Measurements from ENCODE around the gene SLC47A2. TPM values are rescaled to one million over a fixed set of nuclear protein-coding genes. Genes with fewer than 3 reads are reported as not detected.

SLC47A2 gene
- total and polyA plus RNA-seq, 2 of the 13 experiments (the other 11 are each of a cell fraction or from before 2014, with no cell fraction given): 0.04 TPM; not detected in 1

DNA sequence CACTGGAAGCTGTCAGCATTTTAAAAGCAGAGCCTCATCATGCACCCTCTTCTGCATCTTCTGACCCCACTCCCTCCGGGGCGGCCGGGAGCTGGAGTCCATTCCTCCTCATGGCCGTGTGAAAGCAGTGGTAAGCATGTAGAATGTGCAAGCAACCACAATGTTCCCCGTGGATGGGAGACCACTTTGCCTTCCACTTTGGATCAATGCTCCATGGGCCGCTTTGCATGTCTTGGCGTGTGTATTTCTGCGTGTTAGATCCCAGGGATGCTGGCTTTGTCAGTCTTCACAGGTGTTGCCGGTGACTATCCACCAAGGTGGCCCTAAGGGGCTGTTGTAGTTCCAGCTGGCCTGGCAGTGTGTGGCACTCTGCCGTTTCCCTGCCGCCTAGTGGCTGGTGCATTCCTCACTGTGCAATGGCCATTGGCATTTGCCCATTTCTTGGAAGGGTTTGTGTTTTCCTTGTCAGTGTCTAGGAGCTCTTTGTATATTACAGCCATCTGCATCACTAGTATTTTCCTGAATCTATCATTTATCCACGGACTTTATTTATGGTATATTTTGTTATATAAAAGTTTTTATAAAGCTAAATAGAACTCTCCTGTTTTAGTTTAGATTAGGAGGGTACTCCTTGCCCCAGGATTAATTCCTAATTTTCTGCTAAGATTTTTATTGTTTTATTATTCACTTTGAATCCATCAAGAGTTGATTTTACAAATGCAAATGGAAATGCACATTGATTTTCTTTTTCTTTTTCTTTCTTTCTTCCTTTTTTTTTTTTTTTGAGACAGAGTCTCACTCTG, 37.5 kb upstream of the SLC47A2 start (continued):
- TF ChIP-seq, protein P1, sequence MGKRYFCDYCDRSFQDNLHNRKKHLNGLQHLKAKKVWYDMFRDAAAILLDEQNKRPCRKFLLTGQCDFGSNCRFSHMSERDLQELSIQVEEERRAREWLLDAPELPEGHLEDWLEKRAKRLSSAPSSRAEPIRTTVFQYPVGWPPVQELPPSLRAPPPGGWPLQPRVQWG (CRISPR knock-in tag; IDR thresholded peaks at IDR 0.05; ENCODE audit: borderline replicate concordance, low read depth): no peak
- TF ChIP-seq STAG1 (CRISPR knock-in tag; IDR thresholded peaks at IDR 0.05): peak; percentile 42
- no peak for TF ChIP-seq MXD1 (CRISPR knock-in tag; IDR thresholded peaks at IDR 0.05)
- TF ChIP-seq ZNF576 (CRISPR knock-in tag; IDR thresholded peaks at IDR 0.05): no peak
- TF ChIP-seq, protein P2, sequence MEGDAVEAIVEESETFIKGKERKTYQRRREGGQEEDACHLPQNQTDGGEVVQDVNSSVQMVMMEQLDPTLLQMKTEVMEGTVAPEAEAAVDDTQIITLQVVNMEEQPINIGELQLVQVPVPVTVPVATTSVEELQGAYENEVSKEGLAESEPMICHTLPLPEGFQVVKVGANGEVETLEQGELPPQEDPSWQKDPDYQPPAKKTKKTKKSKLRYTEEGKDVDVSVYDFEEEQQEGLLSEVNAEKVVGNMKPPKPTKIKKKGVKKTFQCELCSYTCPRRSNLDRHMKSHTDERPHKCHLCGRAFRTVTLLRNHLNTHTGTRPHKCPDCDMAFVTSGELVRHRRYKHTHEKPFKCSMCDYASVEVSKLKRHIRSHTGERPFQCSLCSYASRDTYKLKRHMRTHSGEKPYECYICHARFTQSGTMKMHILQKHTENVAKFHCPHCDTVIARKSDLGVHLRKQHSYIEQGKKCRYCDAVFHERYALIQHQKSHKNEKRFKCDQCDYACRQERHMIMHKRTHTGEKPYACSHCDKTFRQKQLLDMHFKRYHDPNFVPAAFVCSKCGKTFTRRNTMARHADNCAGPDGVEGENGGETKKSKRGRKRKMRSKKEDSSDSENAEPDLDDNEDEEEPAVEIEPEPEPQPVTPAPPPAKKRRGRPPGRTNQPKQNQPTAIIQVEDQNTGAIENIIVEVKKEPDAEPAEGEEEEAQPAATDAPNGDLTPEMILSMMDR (CRISPR knock-in tag; IDR thresholded peaks at IDR 0.05): peak; percentile 51
- no peak for TF ChIP-seq ESRRA (CRISPR knock-in tag; IDR thresholded peaks at IDR 0.05; ENCODE audit: low read depth)
- TF ChIP-seq, protein P3, sequence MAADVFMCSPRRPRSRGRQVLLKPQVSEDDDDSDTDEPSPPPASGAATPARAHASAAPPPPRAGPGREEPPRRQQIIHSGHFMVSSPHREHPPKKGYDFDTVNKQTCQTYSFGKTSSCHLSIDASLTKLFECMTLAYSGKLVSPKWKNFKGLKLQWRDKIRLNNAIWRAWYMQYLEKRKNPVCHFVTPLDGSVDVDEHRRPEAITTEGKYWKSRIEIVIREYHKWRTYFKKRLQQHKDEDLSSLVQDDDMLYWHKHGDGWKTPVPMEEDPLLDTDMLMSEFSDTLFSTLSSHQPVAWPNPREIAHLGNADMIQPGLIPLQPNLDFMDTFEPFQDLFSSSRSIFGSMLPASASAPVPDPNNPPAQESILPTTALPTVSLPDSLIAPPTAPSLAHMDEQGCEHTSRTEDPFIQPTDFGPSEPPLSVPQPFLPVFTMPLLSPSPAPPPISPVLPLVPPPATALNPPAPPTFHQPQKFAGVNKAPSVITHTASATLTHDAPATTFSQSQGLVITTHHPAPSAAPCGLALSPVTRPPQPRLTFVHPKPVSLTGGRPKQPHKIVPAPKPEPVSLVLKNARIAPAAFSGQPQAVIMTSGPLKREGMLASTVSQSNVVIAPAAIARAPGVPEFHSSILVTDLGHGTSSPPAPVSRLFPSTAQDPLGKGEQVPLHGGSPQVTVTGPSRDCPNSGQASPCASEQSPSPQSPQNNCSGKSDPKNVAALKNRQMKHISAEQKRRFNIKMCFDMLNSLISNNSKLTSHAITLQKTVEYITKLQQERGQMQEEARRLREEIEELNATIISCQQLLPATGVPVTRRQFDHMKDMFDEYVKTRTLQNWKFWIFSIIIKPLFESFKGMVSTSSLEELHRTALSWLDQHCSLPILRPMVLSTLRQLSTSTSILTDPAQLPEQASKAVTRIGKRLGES (CRISPR knock-in tag; IDR thresholded peaks at IDR 0.05; ENCODE audit: borderline replicate concordance): no peak
- no peak for TF ChIP-seq NPAS2 (CRISPR knock-in tag; IDR thresholded peaks at IDR 0.05; ENCODE audit: borderline replicate concordance)
- TF ChIP-seq ATRX (CRISPR knock-in tag; IDR thresholded peaks at IDR 0.05; ENCODE audit: borderline replicate concordance): no peak
- no peak for TF ChIP-seq ZNF17 (CRISPR knock-in tag; IDR thresholded peaks at IDR 0.05)
- no peak for TF ChIP-seq ZNF382 (CRISPR knock-in tag; IDR thresholded peaks at IDR 0.05; ENCODE audit: borderline replicate concordance)
- no peak for TF ChIP-seq EEA1 (CRISPR knock-in tag; IDR thresholded peaks at IDR 0.05; ENCODE audit: borderline replicate concordance)
- TF ChIP-seq, protein P4, sequence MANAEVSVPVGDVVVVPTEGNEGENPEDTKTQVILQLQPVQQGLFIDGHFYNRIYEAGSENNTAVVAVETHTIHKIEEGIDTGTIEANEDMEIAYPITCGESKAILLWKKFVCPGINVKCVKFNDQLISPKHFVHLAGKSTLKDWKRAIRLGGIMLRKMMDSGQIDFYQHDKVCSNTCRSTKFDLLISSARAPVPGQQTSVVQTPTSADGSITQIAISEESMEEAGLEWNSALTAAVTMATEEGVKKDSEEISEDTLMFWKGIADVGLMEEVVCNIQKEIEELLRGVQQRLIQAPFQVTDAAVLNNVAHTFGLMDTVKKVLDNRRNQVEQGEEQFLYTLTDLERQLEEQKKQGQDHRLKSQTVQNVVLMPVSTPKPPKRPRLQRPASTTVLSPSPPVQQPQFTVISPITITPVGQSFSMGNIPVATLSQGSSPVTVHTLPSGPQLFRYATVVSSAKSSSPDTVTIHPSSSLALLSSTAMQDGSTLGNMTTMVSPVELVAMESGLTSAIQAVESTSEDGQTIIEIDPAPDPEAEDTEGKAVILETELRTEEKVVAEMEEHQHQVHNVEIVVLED (CRISPR knock-in tag; IDR thresholded peaks at IDR 0.05; ENCODE audit: borderline replicate concordance): no peak
- no peak for TF ChIP-seq ZNF329 (CRISPR knock-in tag; IDR thresholded peaks at IDR 0.05; ENCODE audit: low read depth)
- no peak for TF ChIP-seq MBD4 (IDR thresholded peaks at IDR 0.05; ENCODE audit: borderline replicate concordance, low read length)
